Body of pancreas (tissue), 4 donors: ENCODE data around the gene LIF.

Experiments
- POLR2A ChIP-seq, 3 donors: fragments of 450-650 bp; IDR thresholded peaks; one replicate each; pipeline ENCODE4 v1.6.1; 2016; ENCODE audit warnings: antibody characterized with exemption in 3 of 3, mild to moderate bottlenecking in 2 of 3
- TF ChIP-seq, protein P1 (sequence below), 7 experiments: fragments of 450-650 bp in 4 of 7; fragments of 200-600 bp in 3 of 7; sonication (generic) in 3 of 7; IDR thresholded peaks; one replicate each; pipeline ENCODE4 v1.5.1; 2016 to 2019; ENCODE audit warnings: antibody characterized with exemption in 7 of 7

DNA sequence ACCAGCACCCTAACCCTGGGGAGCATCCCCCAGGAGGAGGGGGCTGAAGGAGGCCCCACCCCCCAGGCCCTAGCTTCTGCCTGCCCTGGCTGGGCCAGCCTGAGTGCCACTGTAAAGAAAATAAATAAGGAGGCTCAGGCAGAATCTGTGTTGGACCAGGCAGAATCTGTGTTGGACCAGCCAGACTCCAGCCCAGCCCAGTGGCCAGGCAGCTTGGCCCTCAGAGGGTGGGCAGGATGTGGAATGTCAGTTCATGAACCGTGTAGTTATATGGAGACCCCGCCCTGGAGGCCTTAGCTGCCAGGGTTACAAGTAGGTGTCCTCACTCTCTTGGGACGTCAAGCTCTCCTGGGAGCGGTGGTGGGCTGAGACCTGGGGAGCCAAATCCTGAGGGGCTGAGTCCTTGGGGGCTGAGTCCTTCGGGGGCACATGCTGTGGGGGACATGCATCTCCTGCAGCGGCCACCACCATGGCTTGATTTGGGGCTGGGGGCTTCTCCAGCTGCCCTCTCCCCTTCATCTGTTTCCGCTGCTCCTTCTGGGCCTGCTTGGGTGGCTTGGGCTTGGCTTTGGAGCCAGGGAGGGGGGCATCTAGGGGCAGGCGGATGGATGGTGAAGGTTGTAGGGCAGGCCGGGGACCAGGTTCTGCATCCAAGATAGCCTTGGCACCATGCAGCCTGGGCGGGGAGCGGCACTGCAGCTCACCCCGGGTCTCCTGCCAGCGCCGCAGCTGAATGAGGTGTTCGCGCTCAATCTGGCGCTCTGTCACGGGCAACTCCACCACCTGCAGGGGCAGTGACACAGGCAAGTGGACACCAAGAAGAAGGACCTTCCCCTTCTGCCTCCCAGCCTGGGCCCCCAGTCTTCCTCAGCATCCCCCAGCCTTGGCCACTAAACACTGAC, 45.8 kb upstream of the LIF start:
- TF ChIP-seq, protein P1, sequence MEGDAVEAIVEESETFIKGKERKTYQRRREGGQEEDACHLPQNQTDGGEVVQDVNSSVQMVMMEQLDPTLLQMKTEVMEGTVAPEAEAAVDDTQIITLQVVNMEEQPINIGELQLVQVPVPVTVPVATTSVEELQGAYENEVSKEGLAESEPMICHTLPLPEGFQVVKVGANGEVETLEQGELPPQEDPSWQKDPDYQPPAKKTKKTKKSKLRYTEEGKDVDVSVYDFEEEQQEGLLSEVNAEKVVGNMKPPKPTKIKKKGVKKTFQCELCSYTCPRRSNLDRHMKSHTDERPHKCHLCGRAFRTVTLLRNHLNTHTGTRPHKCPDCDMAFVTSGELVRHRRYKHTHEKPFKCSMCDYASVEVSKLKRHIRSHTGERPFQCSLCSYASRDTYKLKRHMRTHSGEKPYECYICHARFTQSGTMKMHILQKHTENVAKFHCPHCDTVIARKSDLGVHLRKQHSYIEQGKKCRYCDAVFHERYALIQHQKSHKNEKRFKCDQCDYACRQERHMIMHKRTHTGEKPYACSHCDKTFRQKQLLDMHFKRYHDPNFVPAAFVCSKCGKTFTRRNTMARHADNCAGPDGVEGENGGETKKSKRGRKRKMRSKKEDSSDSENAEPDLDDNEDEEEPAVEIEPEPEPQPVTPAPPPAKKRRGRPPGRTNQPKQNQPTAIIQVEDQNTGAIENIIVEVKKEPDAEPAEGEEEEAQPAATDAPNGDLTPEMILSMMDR (IDR thresholded peaks at IDR 0.05), result no peak
- TF ChIP-seq POLR2A (IDR thresholded peaks at IDR 0.05), result no peak
